ENCODE measurements around the gene ACAA2.
"Not testable (repeated sequence)": the region's sequence is repeated elsewhere in the genome, so short reads cannot be mapped to it uniquely, and the experiment has no call there.

ACAA2 gene

DNA sequence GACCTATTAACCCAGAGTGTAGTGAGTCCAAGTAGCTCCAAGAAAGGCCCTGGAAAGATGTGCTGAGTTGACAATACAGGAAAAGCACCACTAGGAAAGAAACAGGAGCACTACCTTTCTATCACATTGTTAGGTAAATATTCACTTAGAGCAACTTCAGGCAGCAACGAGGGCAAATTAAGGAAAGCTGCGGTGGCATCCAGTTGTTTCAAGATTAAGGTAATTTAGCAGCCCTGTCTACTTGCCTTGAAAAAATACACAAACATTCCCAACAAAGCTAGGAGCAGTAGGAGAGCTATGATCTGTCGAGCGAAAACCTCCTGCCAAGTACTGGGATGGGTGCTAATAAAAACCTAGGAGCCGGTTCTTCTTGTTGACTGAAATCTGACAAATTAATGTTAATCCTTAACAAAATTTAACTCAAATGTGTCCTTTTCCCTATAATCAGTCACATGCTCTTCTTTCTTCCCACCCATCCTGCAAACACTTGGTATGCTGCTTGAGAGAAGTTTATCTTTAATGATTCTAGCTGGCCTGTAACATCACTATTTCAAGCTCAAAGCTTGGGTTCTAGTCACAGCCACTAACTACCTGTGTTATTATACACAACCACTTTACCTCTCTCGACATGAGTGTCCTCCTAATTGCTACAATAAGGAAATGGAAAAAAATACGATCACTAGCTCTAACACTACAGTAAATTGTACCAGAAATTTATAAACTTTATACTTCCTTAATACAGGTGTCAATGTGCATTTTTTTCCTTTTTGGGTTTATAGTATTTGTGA is 2.0 kb downstream of the ACAA2 start:
- no peak for DNase-seq

DNA sequence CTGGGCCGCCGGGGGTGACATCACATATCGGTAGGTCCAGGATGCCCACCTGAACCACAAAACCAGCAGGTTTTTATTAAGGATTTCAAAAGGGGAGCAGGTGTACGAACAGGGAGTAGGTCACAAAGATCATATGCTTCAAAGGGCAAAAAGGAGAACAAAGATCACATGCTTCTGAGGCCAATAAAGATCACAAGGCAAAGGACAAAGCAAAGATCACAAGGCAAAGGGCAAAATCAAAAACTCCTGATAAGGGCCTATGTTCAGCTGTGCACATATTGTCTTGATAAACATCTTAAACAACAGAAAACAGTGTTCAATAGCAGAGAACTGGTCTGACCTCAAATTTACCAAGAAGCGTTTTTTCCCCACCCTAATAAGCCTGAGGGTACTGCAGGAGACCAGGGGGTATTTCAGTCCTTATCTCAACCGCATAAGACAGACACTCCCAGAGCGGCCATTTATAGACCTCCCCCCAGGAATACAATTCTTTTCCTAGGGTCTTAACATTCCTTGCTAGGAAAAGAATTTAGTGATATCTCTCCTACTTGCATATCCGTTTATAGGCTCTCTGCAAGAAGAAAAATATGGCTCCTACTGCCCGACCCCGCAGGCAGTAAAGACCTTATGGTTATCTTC is 4.7 kb downstream of the ACAA2 start:
- DNase-seq: not testable (repeated sequence)

DNA sequence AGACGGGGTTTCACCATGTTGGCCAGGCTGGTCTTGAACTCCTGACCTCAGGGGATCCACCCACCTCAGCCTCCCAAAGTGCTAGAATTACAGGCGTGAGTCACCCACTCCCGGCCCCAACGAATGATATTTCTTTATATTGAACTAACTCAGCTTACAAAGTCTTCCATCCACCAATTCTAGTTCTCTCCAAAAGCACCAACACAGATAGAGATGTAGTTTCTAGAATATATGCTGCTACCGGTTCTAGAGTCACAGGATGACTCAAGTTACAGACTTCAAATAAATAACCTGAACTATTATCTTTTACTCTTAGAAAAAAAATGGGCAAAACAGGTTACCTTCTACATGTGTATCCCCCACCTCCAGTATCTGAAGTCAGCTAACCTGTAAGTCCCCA is 9.2 kb downstream of the ACAA2 start:
- DNase-seq: no peak

DNA sequence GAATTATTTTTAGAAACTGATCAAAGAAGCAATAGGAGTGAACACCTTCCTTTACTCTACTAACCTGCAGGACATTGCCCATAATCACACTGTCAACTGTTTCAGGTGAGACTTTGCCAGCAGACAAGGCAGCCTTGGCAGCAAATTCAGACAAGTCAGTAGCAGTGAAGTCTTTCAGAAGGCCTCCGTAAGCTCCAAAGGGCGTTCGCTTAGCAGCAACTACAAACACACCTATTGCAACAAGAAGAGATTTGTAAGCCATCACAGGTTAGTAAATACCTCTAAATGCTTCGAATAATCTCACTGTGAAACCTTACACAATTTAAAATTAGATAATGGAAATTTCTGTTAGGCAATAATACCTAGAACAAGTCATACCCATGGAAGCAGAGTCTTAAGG is 10.7 kb downstream of the ACAA2 start:
- no peak for DNase-seq

DNA sequence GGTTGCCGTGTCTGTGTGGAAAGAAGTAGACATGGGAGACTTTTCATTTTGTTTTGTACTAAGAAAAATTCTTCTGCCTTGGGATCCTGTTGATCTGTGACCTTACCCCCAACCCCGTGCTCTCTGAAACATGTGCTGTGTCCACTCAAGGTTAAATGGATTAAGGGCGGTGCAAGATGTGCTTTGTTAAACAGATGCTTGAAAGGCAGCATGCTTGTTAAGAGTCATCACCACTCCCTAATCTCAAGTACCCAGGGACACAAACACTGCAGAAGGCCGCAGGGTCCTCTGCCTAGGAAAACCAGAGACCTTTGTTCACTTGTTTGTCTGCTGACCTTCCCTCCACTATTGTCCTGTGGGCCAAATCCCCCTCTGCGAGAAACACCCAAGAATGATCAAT is 12.8 kb downstream of the ACAA2 start:
- DNase-seq: not testable (repeated sequence)

DNA sequence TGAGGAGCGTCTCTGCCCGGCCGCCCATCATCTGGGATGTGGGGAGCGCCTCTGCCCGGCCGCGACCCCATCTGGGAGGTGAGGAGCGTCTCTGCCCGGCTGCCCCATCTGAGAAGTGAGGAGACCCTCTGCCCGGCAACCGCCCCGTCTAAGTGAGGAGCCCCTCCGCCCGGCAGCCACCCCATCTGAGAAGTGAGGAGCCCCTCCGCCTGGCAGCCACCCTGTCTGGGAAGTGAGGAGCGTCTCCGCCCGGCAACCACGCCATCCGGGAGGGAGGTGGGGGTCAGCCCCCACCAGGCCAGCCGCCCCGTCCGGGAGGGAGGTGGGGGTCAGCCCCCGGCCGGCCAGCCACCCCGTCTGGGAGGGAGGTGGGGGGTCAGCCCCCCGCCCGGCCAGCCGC is 13.5 kb downstream of the ACAA2 start:
- DNase-seq: not testable (repeated sequence)

DNA sequence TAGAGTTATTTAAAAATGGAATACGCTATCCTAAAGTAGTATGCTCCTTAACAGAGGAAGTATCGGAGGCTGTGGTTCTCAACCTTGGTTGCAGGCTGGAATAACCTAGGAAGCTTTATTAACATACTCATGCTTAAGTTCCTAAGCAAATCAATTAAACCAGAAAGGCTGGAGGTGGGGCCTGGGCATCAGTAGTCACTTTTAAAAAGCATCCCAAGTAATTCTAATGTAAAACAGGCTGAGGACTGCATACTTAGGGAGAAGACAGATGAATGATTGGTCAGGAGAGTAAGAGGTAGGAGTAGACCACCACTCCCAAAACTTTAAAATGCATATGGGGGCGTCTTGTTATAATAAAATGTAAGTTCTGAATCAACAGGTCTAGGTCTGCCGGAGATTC is 15.3 kb downstream of the ACAA2 start:
- DNase-seq: no peak

DNA sequence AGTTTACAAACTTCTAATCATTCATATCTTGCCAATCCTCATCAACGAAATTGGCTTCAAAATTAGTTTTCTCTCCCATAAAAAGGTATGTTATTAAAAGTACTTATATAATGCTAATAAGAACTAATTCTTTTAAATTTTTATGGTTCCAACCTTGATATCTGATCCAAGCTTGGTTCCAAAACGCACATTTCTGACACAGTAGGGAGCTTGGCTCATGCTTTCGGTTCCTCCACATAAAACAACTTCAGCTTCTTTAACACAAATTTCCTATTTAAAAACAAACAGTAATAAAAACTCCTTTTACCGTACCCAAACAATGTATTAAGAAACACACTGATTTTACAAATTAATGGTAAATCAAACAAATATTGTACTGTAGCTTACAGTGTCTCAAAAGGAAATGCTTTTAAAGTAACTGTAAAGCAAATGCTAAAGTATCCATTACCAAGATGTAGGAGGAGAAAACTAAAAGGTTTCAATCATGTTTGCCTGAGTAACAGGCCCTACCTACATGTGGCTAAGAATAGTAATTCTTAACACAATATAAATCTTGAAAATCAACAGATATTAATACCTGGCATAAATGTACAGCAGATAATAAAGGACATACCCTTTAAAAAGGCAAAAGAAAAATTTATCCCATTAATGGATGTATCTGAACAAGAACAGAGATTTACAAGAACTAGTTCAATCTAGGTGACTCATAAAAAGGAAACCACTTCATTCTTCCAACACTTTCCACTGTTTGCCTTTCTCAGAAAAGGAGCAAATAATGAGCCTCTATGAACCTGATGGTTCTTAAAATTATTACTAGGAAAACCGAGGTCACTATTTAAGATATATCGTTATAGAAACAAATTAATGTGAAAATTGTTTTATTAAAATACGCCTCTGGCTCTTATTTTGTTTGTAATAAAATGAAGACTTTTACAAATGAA is 17.5 kb downstream of the ACAA2 start:
- no peak for DNase-seq

DNA sequence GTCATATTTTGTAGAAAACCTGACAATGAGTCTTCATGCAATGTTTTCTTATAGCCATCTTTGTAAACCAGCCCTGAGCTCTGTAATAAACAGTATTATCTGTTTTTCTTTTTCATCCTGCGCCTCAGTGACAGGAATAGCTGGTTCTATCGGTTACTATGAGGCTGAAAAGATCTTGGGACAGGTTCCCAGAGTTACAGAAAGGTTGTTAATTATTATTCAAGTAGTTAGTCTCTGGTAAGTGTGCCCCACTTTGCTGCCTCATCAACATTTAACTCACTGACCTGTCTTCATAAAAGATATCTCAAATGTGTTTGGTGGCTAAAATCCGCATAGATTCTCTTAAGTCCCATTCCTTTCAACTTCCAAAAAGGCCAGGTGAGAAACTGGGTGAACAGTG is 18.6 kb downstream of the ACAA2 start:
- no peak for DNase-seq

DNA sequence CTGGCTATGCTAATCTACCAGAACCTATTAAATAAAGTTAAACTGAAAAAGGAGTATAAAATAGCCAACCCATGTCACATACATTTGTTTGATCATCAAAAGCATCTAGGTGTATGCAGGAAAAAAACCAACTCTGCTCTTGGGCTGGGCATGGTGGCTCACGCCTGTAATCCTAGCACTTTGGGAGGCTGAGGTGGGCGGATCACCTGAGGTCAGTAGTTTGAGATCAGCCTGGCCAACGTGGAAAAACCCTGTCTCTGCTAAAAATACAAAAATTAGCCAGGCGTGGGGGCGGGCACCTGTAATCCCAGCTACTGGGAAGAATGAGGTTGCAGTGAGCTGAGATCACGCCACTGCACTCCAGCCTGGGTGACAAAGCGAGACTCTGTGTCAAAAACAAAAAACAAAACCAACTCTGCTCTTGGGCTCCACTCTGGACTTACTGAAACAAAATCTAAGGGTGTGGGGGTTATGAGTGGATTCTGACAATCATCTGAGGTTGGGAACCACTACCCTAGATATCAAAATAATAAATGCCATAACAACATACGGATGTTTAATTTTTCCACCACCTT is 23.7 kb downstream of the ACAA2 start:
- DNase-seq: not testable (repeated sequence)

DNA sequence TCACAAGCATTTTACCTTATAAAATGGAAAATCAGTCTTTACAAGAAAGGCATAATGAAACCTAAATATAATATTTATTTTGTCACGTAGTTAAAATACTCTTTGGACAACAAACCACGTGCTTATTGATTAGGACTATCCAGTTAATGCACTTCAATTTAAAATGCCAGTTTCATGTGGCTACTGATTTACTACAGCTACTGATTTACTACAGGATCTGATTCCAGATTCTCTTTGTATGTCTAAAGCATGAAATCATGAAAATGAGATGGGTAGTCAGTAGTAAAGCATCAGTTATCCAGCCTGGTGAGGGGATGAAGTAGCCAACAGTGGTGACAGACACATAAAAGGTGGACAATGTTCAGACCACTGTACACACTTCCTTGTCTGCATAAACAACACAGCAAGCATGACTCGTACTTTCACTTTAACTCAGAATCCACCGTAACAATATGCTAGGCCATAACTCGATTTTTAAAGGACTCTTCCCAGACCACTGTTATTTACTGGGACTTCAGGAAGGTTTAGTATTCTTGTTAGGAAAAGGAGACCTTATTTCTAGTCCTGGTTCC is 24.9 kb downstream of the ACAA2 start:
- no peak for DNase-seq

DNA sequence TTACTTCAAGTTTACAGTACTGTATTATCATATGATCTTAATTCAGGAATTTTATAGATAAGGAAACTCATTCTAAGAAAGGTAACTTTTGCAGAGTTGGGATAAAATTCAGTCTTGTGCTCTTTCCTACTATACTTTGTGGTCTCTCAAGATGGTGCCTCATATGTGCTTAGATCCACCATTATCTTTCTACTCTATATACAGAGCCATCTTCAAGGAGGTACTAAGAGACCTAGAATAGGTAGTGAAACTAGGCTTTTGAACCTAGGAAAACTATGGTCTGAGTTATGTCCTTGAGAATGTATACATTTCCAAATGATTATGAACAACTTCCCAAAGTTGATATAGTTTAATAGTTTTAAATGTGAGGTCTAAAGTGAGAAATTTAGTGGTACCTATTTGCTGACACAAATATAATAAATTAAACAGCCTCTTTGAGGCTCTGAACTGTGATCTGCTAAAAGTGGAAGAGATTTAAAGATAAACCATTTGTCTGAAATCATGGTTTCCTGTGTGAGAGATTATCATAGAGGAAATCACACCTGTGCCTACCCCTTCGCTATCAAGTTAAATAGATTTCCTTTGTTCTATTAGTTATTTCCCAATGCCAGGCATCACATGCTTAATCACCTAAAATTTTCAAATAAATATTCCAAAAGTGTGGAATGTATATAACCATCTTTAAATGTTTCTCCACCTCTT is 27.2 kb downstream of the ACAA2 start:
- DNase-seq: no peak

DNA sequence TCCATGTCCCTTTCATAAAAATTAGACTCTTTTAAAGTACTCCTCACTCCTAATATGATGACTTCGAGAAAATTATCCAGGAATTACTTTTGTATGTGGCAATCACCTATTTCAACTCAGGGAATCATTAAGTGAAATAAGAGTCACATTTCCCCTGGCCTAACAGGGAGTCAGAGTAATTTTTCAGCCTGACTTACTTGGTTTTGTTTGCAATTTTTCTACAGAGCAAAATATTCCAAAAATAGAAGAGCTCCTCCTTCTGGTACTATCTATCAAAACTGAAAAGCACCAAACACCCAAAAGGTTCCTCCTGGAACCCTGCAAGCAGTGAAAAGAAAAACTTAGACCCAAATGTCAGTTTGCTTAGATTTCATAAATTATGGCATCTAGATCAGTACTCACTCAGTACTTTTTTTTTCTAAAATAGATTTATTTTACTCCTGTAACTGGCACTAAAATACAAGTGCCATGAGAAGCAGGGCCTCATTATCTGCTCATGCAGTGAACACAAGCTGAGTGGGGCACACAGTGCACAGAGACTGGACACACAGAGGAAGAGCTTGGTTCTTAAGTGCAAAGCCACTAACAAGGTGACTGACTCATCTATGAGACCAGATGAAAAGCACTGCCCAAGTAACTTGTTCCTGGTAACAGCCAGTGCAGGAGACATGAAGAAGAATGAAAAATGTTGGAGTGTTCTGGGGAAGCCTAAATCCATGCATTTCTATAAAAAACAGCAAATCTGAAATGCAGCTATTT is 28.7 kb downstream of the ACAA2 start:
- DNase-seq: no peak

DNA sequence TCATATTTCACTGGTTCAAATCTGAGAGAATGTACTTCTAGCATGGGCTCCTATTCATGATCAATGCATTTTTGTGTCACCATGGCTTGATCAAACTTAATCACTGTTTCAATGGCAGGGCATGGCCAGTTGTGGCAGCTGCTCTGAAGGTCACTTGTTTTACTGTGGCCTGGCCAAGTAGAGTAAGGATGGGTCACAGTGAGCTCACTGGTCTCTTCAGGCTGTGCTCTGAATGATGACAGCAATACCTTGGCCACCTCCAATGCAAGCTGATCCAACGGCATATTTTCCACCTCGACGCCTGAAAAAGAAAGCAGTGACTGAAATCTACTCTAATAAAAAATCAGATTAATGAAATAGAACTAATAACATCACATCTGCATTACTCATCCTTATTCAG is 29.7 kb downstream of the ACAA2 start:
- not testable (repeated sequence) for DNase-seq

DNA sequence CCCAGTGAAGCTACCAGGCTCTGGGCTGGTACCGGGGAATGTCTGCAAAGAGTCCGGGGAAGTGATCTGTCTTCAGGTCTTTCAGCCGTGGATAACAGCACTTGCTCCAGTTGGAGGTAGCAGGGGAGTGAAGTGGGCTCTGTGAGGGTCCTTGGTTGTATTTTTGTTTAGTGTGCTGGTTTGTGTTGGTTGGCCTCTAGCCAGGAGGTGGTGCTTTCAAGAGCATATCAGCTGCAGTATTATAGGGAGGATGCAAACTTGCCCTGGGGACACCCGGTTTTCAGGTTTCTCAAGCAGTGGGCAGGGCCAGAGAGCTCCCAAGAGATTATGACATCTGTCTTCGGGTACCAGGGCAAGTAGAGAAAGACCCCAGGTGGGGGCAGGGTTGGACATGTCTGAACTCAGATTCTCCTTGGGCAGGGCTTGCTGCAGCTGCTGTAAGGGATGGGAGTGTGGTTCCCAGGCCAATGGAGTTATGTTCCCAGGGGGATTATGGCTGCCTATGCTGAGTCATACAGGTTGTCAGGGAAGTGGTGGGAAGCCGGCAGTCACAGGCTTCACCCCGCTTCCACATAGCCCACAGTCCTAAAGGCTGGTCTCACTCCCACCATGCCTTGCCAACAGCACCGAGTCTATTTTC is 34.4 kb downstream of the ACAA2 start:
- DNase-seq: no peak

DNA sequence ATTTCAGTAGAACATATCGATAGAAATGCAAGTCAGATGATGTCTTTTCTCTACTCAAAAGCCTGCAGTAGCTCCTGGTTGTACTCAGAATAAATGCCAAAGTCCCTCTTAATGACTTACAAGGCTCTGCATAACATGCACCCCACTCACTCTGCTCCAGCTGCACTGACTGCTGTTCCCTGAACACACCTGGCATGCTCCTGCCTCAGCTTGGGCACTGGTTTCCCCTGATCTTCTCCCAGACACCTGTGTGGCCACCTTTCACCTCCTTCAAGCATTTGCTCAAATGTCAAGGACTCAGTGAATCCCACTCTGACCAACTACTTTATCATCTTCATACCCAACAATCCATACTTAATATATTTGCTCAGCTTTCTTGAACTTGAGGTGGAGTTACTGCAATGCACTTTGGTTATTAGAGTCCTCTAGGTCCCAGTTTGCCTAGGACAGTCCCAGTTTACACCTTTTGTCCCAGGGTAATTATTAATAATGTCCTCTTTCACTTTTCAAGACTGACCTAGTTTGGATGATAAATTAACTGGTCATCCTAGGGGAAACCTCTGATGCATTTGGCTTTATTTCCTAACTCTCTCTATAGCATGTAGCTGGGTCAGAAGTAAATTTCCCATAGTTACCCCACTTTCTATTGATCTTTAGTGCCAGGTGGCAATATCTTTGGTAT is 44.1 kb downstream of the ACAA2 start:
- DNase-seq: no peak

DNA sequence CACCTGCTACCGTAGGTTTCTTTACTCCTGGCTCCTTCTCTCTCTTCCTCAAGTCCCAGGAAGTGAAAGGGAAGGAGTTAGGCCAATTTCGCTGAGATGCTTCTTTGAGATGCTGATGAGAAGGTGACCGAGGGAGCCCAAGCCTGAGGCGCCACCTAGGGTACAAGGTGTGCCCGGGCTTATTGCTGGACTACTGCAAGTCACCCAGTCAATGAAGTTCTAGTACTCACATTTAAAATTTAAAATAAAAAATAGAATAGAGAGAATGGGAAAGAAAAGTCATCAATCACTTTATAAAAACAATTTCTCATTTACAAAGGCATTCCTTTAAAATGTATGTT is 45.3 kb downstream of the ACAA2 start:
- DNase-seq: no peak

DNA sequence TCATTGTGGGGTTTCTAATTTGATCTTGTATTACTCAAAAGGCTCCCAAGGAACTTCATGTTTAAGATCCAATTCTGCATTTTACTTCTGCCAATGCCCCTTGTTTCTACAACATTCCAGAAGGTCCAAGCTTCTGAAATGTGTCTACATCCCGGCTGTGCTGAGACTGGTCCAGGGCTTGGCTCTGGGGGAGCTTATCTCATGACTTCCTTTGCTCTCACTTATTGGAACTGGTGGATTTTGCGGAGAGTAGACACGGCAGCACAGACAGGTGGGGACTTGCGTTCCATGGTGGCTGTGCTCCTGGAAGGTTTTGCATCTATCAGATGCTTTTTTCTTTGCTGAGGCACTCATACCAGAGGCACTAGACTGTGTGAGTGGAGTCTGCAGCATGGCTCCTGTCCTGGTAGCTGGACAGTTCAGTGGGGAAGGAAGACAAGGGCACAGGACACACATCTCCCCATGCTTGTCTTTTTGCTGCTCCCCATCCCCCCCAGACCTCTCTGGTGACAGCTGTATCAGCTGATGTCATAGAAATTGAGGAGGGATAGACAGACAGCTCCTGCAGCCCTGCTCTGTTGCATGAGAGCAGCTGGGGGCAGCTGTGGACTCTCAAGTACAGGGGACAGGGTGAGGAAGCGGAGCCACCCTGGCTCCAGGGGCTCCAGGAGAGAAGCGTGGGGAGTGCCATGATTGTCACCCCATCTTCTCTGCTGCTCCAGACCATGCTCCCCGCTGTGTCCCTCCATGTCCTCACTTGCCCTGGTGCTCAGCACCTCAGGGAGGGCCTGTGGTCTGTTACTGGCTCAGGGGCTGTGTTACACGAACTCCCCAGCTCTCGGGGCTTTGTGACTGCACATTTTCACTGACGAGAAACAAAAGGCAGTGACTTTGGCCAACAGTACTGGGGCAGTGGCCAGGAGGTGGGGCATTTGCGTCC is 46.0 kb downstream of the ACAA2 start:
- no peak for DNase-seq

DNA sequence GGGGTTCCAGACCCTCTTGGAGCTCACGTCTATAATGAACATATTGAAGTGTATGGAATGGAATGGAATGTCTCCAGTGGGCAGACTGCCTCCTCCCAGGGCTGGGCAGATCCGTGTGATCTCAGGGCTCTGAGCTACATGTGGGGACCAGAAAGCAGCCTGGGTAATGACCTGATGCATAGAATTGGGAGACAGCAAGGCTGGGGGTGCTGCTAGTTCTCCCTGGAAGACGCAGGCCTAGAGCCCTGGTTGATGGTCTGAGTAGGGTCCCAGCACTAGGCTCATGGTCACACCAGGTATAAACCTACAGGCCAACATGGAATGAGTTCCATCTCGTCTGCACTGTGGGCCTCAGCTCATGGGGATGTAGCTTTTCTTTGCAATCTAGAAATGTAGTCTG is 46.7 kb downstream of the ACAA2 start:
- no peak for DNase-seq

All from KG1 (cell line).